GM18870 (cell line): ENCODE measurements around the gene DNAJC6.
"Not testable (repeated sequence)": the region's sequence is repeated elsewhere in the genome, so short reads cannot be mapped to it uniquely, and the experiment has no call there.

Source experiments
- ATAC-seq: cut with Tn5 transposase; IDR thresholded peaks from one replicate; pipeline ENCODE4 v1.9.1; 2021; ENCODE audit warnings: moderate library complexity; ENCODE audit not compliant: unreplicated experiment

The DNAJC6 gene

GRCh38 chr1:65425006-65425405 is 115.7 kb downstream of the DNAJC6 start:
- no peak for ATAC-seq

- no peak for ATAC-seq
Measured at GRCh38 chr1:65425697-65426096, 116.4 kb downstream of the DNAJC6 start.

- no peak for ATAC-seq
Measured at GRCh38 chr1:65429078-65429477, 119.7 kb downstream of the DNAJC6 start.

GRCh38 chr1:65429806-65430205 is 120.5 kb downstream of the DNAJC6 start:
- no peak for ATAC-seq

GRCh38 chr1:65431111-65431705 is 121.9 kb downstream of the DNAJC6 start:
- ATAC-seq, result peak; percentile 58

GRCh38 chr1:65432918-65433317 is 123.6 kb downstream of the DNAJC6 start:
- no peak for ATAC-seq

- ATAC-seq, result no peak
Measured at GRCh38 chr1:65434255-65434654, 124.9 kb downstream of the DNAJC6 start.

GRCh38 chr1:65434760-65435159 is 125.4 kb downstream of the DNAJC6 start:
- ATAC-seq, result no peak

GRCh38 chr1:65435987-65436386 is 126.6 kb downstream of the DNAJC6 start:
- ATAC-seq, result no peak

GRCh38 chr1:65437616-65438015 is 128.3 kb downstream of the DNAJC6 start:
- ATAC-seq, result no peak

- no peak for ATAC-seq
Measured at GRCh38 chr1:65440322-65440900, 131.1 kb downstream of the DNAJC6 start.

- ATAC-seq, result no peak
Measured at GRCh38 chr1:65440915-65441314, 131.6 kb downstream of the DNAJC6 start.

GRCh38 chr1:65441464-65441863 is 132.1 kb downstream of the DNAJC6 start:
- no peak for ATAC-seq

- no peak for ATAC-seq
Measured at GRCh38 chr1:65442442-65442841, 133.1 kb downstream of the DNAJC6 start.

- ATAC-seq, result no peak
Measured at GRCh38 chr1:65443647-65444046, 134.3 kb downstream of the DNAJC6 start.

GRCh38 chr1:65444128-65444640 is 134.8 kb downstream of the DNAJC6 start:
- ATAC-seq, result no peak

- ATAC-seq, result no peak
Measured at GRCh38 chr1:65445837-65446236, 136.5 kb downstream of the DNAJC6 start.

GRCh38 chr1:65449214-65449823 is 140.0 kb downstream of the DNAJC6 start:
- no peak for ATAC-seq

GRCh38 chr1:65455678-65456077 is 146.3 kb downstream of the DNAJC6 start:
- not testable (repeated sequence) for ATAC-seq

GRCh38 chr1:65456481-65456880 is 147.1 kb downstream of the DNAJC6 start:
- no peak for ATAC-seq

GRCh38 chr1:65457868-65458267 is 148.5 kb downstream of the DNAJC6 start:
- no peak for ATAC-seq

- ATAC-seq, result no peak
Measured at GRCh38 chr1:65458730-65459396, 149.5 kb downstream of the DNAJC6 start.
